SK-N-SH (cell line): Measurements from ENCODE around the gene AGBL4. TPM values are rescaled to one million over a fixed set of nuclear protein-coding genes. Genes with fewer than 3 reads are reported as not detected.

Source experiments
- CTCF ChIA-PET: fragments of 300-600, 350-600 bp; formaldehyde crosslinking; extraction: SDS; loops from one replicate; lab custom pipeline; 2021; lab: Yijun Ruan, JAX
- POLR2A ChIA-PET: fragments of 350-600 bp; sonication (Branson Sonifier 250); formaldehyde crosslinking; extraction: SDS; loops from one replicate; lab custom pipeline; 2020; ENCODE audit warnings: antibody characterized with exemption, inconsistent platforms; lab: Yijun Ruan, JAX
- DNase-seq: peaks from one replicate; pipeline ENCODE4 v3.0.0; 2012
- H2AFZ ChIP-seq: fragments of 200-600 bp; sonication (generic); 2 replicates; pipeline ENCODE4 v1.8.1; 2016; ENCODE audit warnings: antibody characterized with exemption, mild to moderate bottlenecking, low read depth
- H3F3A ChIP-seq: fragments of 200-600 bp; sonication (generic); replicated peaks from 2 replicates; pipeline ENCODE3; 2016; ENCODE audit warnings: antibody characterized with exemption, mild to moderate bottlenecking; ENCODE audit not compliant: insufficient read depth
- H3K27ac ChIP-seq, 2 experiments: fragments of 200-500 bp in 1 of 2; fragments of 200-600 bp in 1 of 2; sonication (Bioruptor generic) in 1 of 2; sonication (generic), shearing (Covaris generic) in 1 of 2; 2 replicates each; pipeline versions ENCODE4 v1.5.1 to v1.6.1; 2014 to 2016; ENCODE audit warnings: low read depth in 2 of 2, inconsistent platforms in 1 of 2, low read length in 1 of 2, mild to moderate bottlenecking in 1 of 2, mixed read lengths in 1 of 2
- H3K27me3 ChIP-seq: fragments of 200-600 bp; sonication (generic), shearing (Covaris generic); 2 replicates; pipeline ENCODE4 v1.6.1; 2016; ENCODE audit warnings: mixed run types; ENCODE audit not compliant: insufficient read depth
- H3K36me3 ChIP-seq, 2 experiments: fragments of 200-500 bp in 1 of 2; fragments of 200-600 bp in 1 of 2; sonication (Bioruptor generic) in 1 of 2; sonication (generic) in 1 of 2; replicated peaks in 1 of 2; 2 replicates each; pipeline versions ENCODE3 to v1.5.1; 2014 to 2016; ENCODE audit warnings: low read length in 1 of 2, mild to moderate bottlenecking in 1 of 2; ENCODE audit not compliant: insufficient read depth in 2 of 2, control insufficient read depth in 1 of 2
- H3K4me1 ChIP-seq, 2 experiments: fragments of 200-500 bp in 1 of 2; fragments of 200-600 bp in 1 of 2; sonication (Bioruptor generic) in 1 of 2; sonication (generic), shearing (Covaris generic) in 1 of 2; 2 replicates each; pipeline versions ENCODE4 v1.5.1 to v1.6.1; 2014 to 2016; ENCODE audit warnings: low read depth in 1 of 2, low read length in 1 of 2, mixed run types in 1 of 2; ENCODE audit not compliant: insufficient read depth in 2 of 2, control insufficient read depth in 1 of 2
- H3K4me2 ChIP-seq: fragments of 200-600 bp; sonication (generic), shearing (Covaris generic); 2 replicates; pipeline ENCODE4 v1.6.1; 2017; ENCODE audit warnings: mixed run types
- H3K4me3 ChIP-seq, 2 experiments: fragments of 200-500 bp in 1 of 2; fragments of 200-600 bp in 1 of 2; sonication (Bioruptor generic) in 1 of 2; sonication (generic), shearing (Covaris generic) in 1 of 2; 2 replicates each; pipeline versions ENCODE4 v1.5.1 to v1.8.1; 2014 to 2016; ENCODE audit warnings: low read depth in 2 of 2, inconsistent platforms in 1 of 2, low read length in 1 of 2, mild to moderate bottlenecking in 1 of 2, mixed read lengths in 1 of 2, moderate library complexity in 1 of 2
- H3K79me2 ChIP-seq: fragments of 200-600 bp; sonication (generic); 2 replicates; pipeline ENCODE4 v1.8.1; 2017; ENCODE audit warnings: mild to moderate bottlenecking; ENCODE audit not compliant: insufficient read depth
- H3K9ac ChIP-seq: fragments of 200-600 bp; sonication (generic); 2 replicates; pipeline ENCODE4 v1.6.1; 2017; ENCODE audit warnings: mixed run types
- H3K9me2 ChIP-seq: fragments of 200-600 bp; sonication (generic); 2 replicates; pipeline ENCODE4 v1.6.1; 2017; ENCODE audit warnings: mixed run types
- H3K9me3 ChIP-seq: fragments of 200-600 bp; sonication (generic); 2 replicates; pipeline ENCODE4 v1.6.1; 2017; ENCODE audit warnings: mixed run types, mild to moderate bottlenecking, moderate library complexity
- H4K20me1 ChIP-seq: fragments of 200-600 bp; sonication (generic); 2 replicates; pipeline ENCODE4 v1.6.1; 2017; ENCODE audit warnings: mild to moderate bottlenecking, mixed run types; ENCODE audit not compliant: insufficient read depth
- RFX5 ChIP-seq: IDR thresholded peaks from 2 replicates; pipeline ENCODE4 v1.6.1; 2012; ENCODE audit warnings: mild to moderate bottlenecking, improper control_type of control experiment, low read length
- whole genome bisulfite sequencing: methylation state at CpG from one replicate; pipeline ENCODE4 v1.1.6; 2017; ENCODE audit warnings: low lambda C conversion rate; 5-methylcytosine and 5-hydroxymethylcytosine counted together
- polyA plus RNA-seq, 3 experiments: library from polyadenylated mRNA; depleted of rRNA; stranded (reverse); fragments of >200 nt; gene quantifications; 2 replicates each; pipeline ENCODE4 v1.2.3, GENCODE V29; 2012
- TF ChIP-seq, protein P1 (sequence below): IDR thresholded peaks from 2 replicates; pipeline ENCODE4 v1.4.0; 2012; ENCODE audit warnings: low read depth
- TF ChIP-seq, protein P2 (sequence below): IDR thresholded peaks from 2 replicates; pipeline ENCODE4; 2012
- TF ChIP-seq, protein P3 (sequence below): fragments of 150-350 bp; IDR thresholded peaks from 2 replicates; pipeline ENCODE4 v1.6.1; 2016; ENCODE audit warnings: mild to moderate bottlenecking, low read depth, low read length
- TF ChIP-seq, protein P4 (sequence below): fragments of 200-600 bp; sonication (generic); IDR thresholded peaks from 2 replicates; pipeline ENCODE4 v1.6.1; 2017; ENCODE audit warnings: antibody characterized with exemption, mild to moderate bottlenecking, moderate library complexity

Gene AGBL4
- polyA plus RNA-seq, 1 of the 3 experiments (the other 2 are of a cell fraction) = 0.07 TPM

DNA sequence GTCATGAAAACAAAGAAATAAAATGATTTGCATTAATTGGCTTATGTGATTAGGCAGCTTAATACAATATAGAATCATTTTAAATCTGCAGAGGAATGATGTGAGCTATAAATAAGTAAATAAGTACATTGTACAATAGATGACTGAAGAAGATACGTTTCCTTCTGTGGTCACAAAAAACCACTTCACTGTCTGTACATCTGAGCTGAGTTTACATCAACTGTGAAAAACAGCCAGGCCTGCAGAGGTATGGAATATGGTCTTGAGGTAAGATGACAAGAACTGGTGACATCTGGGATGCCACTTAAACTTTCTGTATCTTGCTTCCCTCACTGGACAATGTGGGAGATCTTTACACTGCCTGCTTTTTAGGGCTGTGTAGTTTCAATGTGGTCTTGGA is 1117.0 kb downstream of the AGBL4 start:
- Histone ChIP-seq H3K4me2 (no peak overlapping the region), H3K27me3 (no peaks in the 10 kb centered on the region), H3F3A (no peaks in the 10 kb centered on the region), H4K20me1 (no peaks in the 10 kb centered on the region), H3K9ac (no peak overlapping the region), H3K36me3 (no peaks in the 10 kb centered on the region), H3K27ac (no peak overlapping the region), H3K4me1 (peaks cover 4 to 5% of the 10 kb centered on the region in 2 experiments; a peak in 2 of 4 replicates), H3K9me3 (no peaks in the 10 kb centered on the region), H3K9me2 (no peaks in the 10 kb centered on the region), H3K79me2 (no peaks in the 10 kb centered on the region), H3K4me3 (no peak overlapping the region), H2AFZ (no peak overlapping the region)
- 33% methylated on average over 1 of the region's 1 CpG for WGBS
- no peak for DNase-seq
- POLR2A ChIA-PET = no interaction called here
- CTCF ChIA-PET = interaction anchor here (0.6 to 3.8 kb wide), 7 partner anchors 10 to 1442 kb away, joined by 3 to 27 read pairs (median 6); no protein-coding TSS in a partner anchor
- TF ChIP-seq, protein P1, sequence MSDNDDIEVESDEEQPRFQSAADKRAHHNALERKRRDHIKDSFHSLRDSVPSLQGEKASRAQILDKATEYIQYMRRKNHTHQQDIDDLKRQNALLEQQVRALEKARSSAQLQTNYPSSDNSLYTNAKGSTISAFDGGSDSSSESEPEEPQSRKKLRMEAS = no peak
- TF ChIP-seq RFX5 = no peak

DNA sequence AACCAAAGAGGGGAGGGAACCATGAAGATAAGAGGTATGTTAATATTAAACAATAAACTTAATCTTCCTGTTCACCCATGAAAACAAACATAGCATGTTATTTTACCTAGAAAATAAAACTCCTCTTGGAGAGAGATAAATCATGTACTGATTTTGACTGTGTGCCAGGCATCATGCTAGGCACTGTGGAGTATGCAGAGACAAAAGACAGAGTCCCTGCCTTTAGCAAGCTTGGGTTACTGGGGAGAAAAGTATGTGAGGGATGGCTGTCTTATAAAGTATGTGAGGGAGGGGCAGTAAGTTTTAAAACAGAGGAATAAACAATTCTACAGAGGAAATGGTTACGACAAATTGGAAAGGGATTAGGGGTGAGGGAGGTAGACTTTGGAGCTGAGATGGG is 1117.6 kb downstream of the AGBL4 start:
- DNase-seq = no peak
- Histone ChIP-seq H3K4me2 (no peak overlapping the region), H3K9me3 (no peaks in the 10 kb centered on the region), H3K9me2 (no peaks in the 10 kb centered on the region), H3K9ac (no peak overlapping the region), H3K27ac (no peak overlapping the region), H3K4me3 (no peak overlapping the region), H3F3A (no peaks in the 10 kb centered on the region), H3K4me1 (peaks cover 4 to 5% of the 10 kb centered on the region in 2 experiments; a peak in 2 of 4 replicates), H3K36me3 (no peaks in the 10 kb centered on the region), H4K20me1 (no peaks in the 10 kb centered on the region), H3K79me2 (no peaks in the 10 kb centered on the region), H2AFZ (no peak overlapping the region), H3K27me3 (no peaks in the 10 kb centered on the region)
- WGBS = 75% methylated on average over 1 of the region's 1 CpG
- CTCF ChIA-PET = interaction anchor here (0.7 to 3.8 kb wide), 5 partner anchors 10 to 1142 kb away, joined by 3 to 27 read pairs (median 5); no protein-coding TSS in a partner anchor
- TF ChIP-seq, protein P2, sequence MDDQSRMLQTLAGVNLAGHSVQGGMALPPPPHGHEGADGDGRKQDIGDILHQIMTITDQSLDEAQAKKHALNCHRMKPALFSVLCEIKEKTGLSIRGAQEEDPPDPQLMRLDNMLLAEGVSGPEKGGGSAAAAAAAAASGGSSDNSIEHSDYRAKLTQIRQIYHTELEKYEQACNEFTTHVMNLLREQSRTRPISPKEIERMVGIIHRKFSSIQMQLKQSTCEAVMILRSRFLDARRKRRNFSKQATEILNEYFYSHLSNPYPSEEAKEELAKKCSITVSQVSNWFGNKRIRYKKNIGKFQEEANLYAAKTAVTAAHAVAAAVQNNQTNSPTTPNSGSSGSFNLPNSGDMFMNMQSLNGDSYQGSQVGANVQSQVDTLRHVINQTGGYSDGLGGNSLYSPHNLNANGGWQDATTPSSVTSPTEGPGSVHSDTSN = 0 out of 2 replicates have a peak, but pooled peaks have one; percentile 21
- TF ChIP-seq, protein P3, sequence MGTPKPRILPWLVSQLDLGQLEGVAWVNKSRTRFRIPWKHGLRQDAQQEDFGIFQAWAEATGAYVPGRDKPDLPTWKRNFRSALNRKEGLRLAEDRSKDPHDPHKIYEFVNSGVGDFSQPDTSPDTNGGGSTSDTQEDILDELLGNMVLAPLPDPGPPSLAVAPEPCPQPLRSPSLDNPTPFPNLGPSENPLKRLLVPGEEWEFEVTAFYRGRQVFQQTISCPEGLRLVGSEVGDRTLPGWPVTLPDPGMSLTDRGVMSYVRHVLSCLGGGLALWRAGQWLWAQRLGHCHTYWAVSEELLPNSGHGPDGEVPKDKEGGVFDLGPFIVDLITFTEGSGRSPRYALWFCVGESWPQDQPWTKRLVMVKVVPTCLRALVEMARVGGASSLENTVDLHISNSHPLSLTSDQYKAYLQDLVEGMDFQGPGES = no peak
- TF ChIP-seq, protein P4, sequence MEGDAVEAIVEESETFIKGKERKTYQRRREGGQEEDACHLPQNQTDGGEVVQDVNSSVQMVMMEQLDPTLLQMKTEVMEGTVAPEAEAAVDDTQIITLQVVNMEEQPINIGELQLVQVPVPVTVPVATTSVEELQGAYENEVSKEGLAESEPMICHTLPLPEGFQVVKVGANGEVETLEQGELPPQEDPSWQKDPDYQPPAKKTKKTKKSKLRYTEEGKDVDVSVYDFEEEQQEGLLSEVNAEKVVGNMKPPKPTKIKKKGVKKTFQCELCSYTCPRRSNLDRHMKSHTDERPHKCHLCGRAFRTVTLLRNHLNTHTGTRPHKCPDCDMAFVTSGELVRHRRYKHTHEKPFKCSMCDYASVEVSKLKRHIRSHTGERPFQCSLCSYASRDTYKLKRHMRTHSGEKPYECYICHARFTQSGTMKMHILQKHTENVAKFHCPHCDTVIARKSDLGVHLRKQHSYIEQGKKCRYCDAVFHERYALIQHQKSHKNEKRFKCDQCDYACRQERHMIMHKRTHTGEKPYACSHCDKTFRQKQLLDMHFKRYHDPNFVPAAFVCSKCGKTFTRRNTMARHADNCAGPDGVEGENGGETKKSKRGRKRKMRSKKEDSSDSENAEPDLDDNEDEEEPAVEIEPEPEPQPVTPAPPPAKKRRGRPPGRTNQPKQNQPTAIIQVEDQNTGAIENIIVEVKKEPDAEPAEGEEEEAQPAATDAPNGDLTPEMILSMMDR = no peak
- POLR2A ChIA-PET = no interaction called here
